ENCODE data around the gene SRP9.

GRCh38 chr1:225750420-225750819 is 27.2 kb upstream of the SRP9 start:
- TF ChIP-seq CTCF (conservative IDR thresholded peaks at IDR 0.05; ENCODE audit: low read length) (no peak), EZH2phosphoT487 (IDR thresholded peaks at IDR 0.05; ENCODE audit: borderline replicate concordance) (no peak)
